ENCODE data around the gene BTAF1.

DNA sequence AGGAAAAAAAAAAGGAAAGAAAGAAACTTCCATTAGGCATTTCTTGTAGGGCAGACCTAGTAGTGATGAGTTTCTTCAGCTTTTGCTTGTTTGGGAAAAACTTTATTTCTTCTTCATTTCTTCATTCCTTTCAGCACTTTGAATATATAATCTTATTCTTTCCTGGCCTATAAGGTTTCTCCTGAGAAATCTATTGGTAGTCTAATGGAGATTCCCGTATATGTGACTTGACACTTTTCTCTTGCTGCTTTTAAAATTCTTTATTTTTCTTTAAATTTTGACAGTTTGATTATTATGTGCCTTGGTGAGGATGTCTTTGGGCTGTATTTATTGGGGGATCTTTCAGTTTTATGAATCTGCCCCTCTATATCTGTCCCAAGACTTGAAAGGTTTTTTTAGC lies 3.9 kb upstream of the BTAF1 start:
- TF ChIP-seq CTCF (IDR thresholded peaks at IDR 0.05) (no peak), POLR2A (IDR thresholded peaks at IDR 0.05) (no peak)
